Measurements from ENCODE around the gene DSN1. TPM values are rescaled to one million over a fixed set of nuclear protein-coding genes. Genes with fewer than 3 reads are reported as not detected.

The DSN1 gene
- total RNA-seq, 1 donor from 2014 or later: 4.7 TPM

- Histone ChIP-seq H3K9me3 (no peaks in the 10 kb centered on the region), H3K27ac (no peak overlapping the region), H3K27me3 (no peaks in the 10 kb centered on the region), H3K4me3 (no peak overlapping the region), H3K4me1 (no peaks in the 10 kb centered on the region), H3K36me3 (no peaks in the 10 kb centered on the region)
- TF ChIP-seq POLR2A (IDR thresholded peaks at IDR 0.05) (no peak), POLR2AphosphoS5 (IDR thresholded peaks at IDR 0.05; ENCODE audit: insufficient read depth in 1 of 2, low read depth in 1 of 2) (no peak), CTCF (IDR thresholded peaks at IDR 0.05) (no peak)
- no peak for DNase-seq (ENCODE audit: extremely low spot score in 2 of 2)
- intact Hi-C loops (cut with DNase I): no loop called here
These were observed 70.0 kb downstream of the DSN1 start for GRCh38 chr20:36703530-36703929.

Other genes with a start within 250 kb of the DSN1 start
- 246 TPM for gene MYL9, start 232.2 kb downstream of the DSN1 start, total RNA-seq
- gene TGIF2, start 200.2 kb downstream of the DSN1 start, total RNA-seq: 9.3 TPM
- 64.3 TPM for gene RAB5IF, start 168.0 kb downstream of the DSN1 start, total RNA-seq
- 3.7 TPM for gene SLA2, start 127.6 kb downstream of the DSN1 start, total RNA-seq
- 21.1 TPM for gene NDRG3, start 27.7 kb downstream of the DSN1 start, total RNA-seq
- gene TLDC2, start 102.4 kb upstream of the DSN1 start, total RNA-seq: 3.9 TPM
- gene SAMHD1, start 177.9 kb upstream of the DSN1 start, total RNA-seq: 142 TPM

Data from vagina (tissue), 2 donors.